ENCODE data around the gene SEH1L. TPM values are rescaled to one million over a fixed set of nuclear protein-coding genes. Genes with fewer than 3 reads are reported as not detected.

SEH1L gene
- total RNA-seq, 4 donors from 2014 or later = 26.9 to 41.1 (median 34.4) TPM

DNA sequence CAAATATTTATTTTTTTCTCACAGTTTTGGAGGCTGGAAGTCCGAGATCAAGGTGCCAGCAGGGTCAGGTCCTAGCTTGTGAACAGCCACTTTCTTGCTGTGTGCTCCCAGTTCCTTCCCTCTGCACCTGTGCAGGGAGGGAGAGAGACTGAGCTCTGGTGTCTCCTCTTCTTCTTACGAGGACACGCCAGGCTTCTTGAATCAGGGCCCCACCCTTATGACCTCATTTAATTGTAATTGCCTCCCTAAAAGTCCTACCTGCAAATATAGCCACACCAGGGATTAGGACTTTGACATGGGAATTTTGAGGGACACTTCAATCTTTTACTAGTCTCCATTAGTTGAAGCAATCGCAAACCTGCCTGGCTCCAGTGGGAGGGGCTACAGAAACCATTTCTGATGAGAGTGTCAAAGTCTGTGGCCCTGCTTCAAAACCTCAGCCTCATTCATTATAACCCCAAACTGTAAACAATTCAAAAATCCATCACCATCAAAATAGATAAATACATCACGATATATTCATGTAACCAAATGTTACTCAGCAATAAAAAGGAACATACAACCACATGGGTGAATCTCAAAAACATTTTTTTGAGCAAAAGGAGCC is 18.2 kb upstream of the SEH1L start:
- Histone ChIP-seq H3K4me3 (no peak overlapping the region), H3K27ac (no peak overlapping the region), H3K27me3 (no peaks in the 10 kb centered on the region), H3K4me1 (peaks cover 0 to 5% (median 0%) of the 10 kb centered on the region in 4 donors), H3K36me3 (no peaks in the 10 kb centered on the region), H3K9me3 (no peaks in the 10 kb centered on the region)
- TF ChIP-seq EP300 (IDR thresholded peaks at IDR 0.05) (no peak), POLR2A (IDR thresholded peaks at IDR 0.05) (no peak)
- TF ChIP-seq, protein P1, sequence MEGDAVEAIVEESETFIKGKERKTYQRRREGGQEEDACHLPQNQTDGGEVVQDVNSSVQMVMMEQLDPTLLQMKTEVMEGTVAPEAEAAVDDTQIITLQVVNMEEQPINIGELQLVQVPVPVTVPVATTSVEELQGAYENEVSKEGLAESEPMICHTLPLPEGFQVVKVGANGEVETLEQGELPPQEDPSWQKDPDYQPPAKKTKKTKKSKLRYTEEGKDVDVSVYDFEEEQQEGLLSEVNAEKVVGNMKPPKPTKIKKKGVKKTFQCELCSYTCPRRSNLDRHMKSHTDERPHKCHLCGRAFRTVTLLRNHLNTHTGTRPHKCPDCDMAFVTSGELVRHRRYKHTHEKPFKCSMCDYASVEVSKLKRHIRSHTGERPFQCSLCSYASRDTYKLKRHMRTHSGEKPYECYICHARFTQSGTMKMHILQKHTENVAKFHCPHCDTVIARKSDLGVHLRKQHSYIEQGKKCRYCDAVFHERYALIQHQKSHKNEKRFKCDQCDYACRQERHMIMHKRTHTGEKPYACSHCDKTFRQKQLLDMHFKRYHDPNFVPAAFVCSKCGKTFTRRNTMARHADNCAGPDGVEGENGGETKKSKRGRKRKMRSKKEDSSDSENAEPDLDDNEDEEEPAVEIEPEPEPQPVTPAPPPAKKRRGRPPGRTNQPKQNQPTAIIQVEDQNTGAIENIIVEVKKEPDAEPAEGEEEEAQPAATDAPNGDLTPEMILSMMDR (IDR thresholded peaks at IDR 0.05) = no peak
- DNase-seq (ENCODE audit: low spot score in 2 of 2) = no peak
- 78 to 83% methylated on average over 5 of the region's 5 CpGs for WGBS, 2 donors

DNA sequence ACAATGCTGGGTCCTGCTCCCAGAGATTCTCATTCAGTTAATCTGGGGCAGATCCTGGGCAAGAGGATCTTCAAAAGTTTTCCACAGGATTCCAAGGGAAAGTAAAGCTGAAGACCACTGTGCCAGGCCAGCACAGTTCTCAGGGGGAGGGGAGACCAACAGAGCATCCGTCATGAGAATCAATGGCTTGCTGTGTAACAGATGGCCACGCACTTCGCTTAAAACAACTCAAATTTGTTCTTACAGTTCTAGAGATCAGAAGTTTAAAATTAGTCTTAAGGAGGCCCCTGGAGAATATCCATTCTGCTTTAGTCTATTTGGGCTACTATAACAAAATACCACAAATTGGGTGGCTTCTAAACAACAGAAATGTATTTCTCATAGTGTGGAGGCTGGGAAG is 17.4 kb upstream of the SEH1L start:
- no peaks in the 10 kb centered on the region for H3K27me3 ChIP-seq
- WGBS, 2 donors = 47 to 64% methylated on average over 3 of the region's 3 CpGs
- H3K4me1 ChIP-seq = peaks cover 0 to 8% (median 0%) of the 10 kb centered on the region in 4 donors
- no peaks in the 10 kb centered on the region for H3K36me3 ChIP-seq
- TF ChIP-seq EP300 (IDR thresholded peaks at IDR 0.05) = no peak
- TF ChIP-seq POLR2A (IDR thresholded peaks at IDR 0.05) = no peak
- TF ChIP-seq, protein P1 (IDR thresholded peaks at IDR 0.05) = no peak
- H3K27ac ChIP-seq = no peak overlapping the region
- DNase-seq (ENCODE audit: low spot score in 2 of 2) = no peak
- no peak overlapping the region for H3K4me3 ChIP-seq
- no peaks in the 10 kb centered on the region for H3K9me3 ChIP-seq

DNA sequence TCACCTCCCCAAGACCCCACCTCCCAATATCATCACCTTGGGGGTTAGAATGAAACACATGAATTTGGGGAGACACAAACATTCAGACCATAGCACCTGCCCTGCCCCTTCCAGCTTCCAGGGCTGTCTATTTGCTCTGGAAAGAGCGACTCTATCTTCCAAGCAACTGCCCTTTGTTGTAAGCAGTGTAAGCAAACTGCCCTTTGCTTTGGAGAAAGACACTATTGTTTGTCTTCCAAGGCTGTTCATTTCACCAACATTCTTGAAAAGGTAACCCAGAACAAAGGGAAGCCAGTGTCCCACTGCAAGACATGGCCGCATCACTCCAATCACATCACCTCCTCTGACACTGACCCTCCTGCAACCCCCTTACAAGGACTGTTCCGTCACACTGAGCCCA is 16.9 kb upstream of the SEH1L start:
- 53% methylated on average over 3 of the region's 3 CpGs for WGBS, 2 donors
- DNase-seq (ENCODE audit: low spot score in 2 of 2) = no peak
- H3K9me3 ChIP-seq = no peaks in the 10 kb centered on the region
- H3K27ac ChIP-seq = no peak overlapping the region
- no peak overlapping the region for H3K4me3 ChIP-seq
- H3K36me3 ChIP-seq = no peaks in the 10 kb centered on the region
- TF ChIP-seq EP300 (IDR thresholded peaks at IDR 0.05) = no peak
- no peak for TF ChIP-seq POLR2A (IDR thresholded peaks at IDR 0.05)
- TF ChIP-seq, protein P1 (IDR thresholded peaks at IDR 0.05) = no peak
- H3K27me3 ChIP-seq = no peaks in the 10 kb centered on the region
- peaks cover 0 to 8% (median 0%) of the 10 kb centered on the region in 4 donors for H3K4me1 ChIP-seq

DNA sequence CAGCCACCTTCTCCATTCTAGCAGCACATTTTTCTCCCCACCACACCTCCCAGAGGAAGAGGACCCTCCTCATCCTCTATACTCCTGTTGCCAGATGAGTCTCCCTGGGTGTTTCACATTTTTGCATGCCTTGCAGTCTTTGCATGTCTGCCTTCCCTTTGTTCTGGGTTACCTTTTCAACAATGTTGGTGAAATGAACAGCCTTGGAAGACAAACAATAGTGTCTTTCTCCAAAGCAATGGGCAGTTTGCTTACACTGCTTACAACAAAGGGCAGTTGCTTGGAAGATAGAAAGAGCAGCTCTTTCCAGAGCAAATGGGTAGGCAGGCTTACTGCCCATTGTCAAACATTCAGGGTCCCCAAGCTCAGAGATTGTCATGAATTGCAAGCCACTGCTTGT is 14.5 kb upstream of the SEH1L start:
- H3K27me3 ChIP-seq = no peaks in the 10 kb centered on the region
- no peak for DNase-seq (ENCODE audit: low spot score in 2 of 2)

DNA sequence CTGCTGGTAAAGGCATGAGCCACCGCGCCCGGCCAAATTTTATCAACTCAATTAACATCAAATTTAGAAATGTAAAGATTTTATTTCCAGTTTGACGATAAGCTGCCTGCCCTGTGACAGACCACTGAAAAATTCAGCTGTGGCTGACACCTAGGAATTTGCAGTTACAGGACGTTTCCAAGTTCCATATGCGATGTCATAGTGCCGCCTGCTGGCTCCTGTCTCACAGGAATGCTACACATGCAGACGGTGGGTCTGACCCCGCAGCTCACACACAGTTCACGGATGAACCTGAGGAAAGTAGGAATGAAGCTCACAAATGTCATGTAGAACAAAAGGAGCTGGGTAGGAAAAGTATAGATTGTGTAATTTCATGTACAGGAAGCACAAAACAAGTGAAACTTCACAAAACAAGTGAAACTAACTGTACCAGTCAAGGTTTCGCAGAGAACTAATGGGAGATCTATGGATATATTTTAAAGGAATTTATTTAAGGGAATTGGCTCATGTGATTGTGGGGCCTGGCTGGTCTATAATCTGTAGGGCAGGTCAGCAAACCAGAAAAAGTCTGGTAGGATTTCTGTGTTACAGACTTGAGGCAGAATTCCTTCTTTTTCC is 13.2 kb upstream of the SEH1L start:
- H3K27ac ChIP-seq = no peak overlapping the region
- peaks cover 0 to 8% (median 0%) of the 10 kb centered on the region in 4 donors for H3K4me1 ChIP-seq
- DNase-seq (ENCODE audit: low spot score in 2 of 2) = peak; percentile 74 to 87
- WGBS, 2 donors = 26 to 28% methylated on average over 11 of the region's 11 CpGs
- no peak overlapping the region for H3K4me3 ChIP-seq
- TF ChIP-seq EP300 (IDR thresholded peaks at IDR 0.05) = no peak
- TF ChIP-seq, protein P1 (IDR thresholded peaks at IDR 0.05) = peak; percentile 69 to 93 (median 84)
- TF ChIP-seq POLR2A (IDR thresholded peaks at IDR 0.05) = no peak
- no peaks in the 10 kb centered on the region for H3K9me3 ChIP-seq
- no peaks in the 10 kb centered on the region for H3K36me3 ChIP-seq
- H3K27me3 ChIP-seq = no peaks in the 10 kb centered on the region

More for the DNA sequence above, 14.5 kb upstream of the SEH1L start:
- no peaks in the 10 kb centered on the region for H3K36me3 ChIP-seq
- H3K4me1 ChIP-seq = peaks cover 0 to 8% (median 0%) of the 10 kb centered on the region in 4 donors
- H3K27ac ChIP-seq = no peak overlapping the region
- no peaks in the 10 kb centered on the region for H3K9me3 ChIP-seq
- no peak overlapping the region for H3K4me3 ChIP-seq
- TF ChIP-seq POLR2A (IDR thresholded peaks at IDR 0.05) = no peak
- TF ChIP-seq, protein P1 (IDR thresholded peaks at IDR 0.05) = no peak
- no peak for TF ChIP-seq EP300 (IDR thresholded peaks at IDR 0.05)

Measured in tibial nerve (tissue), 4 donors.